PC-3 (cell line): Measurements from ENCODE around the gene SLC6A1. TPM values are rescaled to one million over a fixed set of nuclear protein-coding genes. Genes with fewer than 3 reads are reported as not detected.

Source experiments
- ATAC-seq: fragments of 200-7000 bp; cut with Tn5 transposase; 2 replicates; pipeline ENCODE4 v1.9.1; 2020; ENCODE audit warnings: mild to moderate bottlenecking, moderate library complexity
- BruUV-seq: library from RNA; stranded (reverse); fragments of 400-500 nt; replicated peaks from 2 replicates; lab custom pipeline; 2021; lab: Mats Ljungman, UMichigan
- CTCF ChIA-PET: fragments of 300-600 bp; sonication (Branson Sonifier 250); formaldehyde crosslinking; loops from one replicate; lab custom pipeline; 2022; ENCODE audit warnings: antibody characterized with exemption; lab: Charles Lee
- POLR2A ChIA-PET: fragments of 300-600 bp; sonication (Branson Sonifier 250); formaldehyde crosslinking; loops from one replicate; lab custom pipeline; 2022; ENCODE audit warnings: antibody characterized with exemption; ENCODE audit not compliant: unreplicated experiment; lab: Charles Lee
- DNase-seq: peaks from one replicate; pipeline ENCODE4 v3.0.0-alpha.2; 2015
- H2AFZ ChIP-seq: fragments of 300-600 bp; sonication (generic); 2 replicates; pipeline ENCODE4 v1.6.0; 2016; ENCODE audit warnings: antibody characterized with exemption, low read length
- H3F3A ChIP-seq: fragments of 300-600 bp; sonication (generic); one replicate; pipeline ENCODE4 v1.6.0; 2017; ENCODE audit warnings: antibody characterized with exemption, low read length, control low read depth, mild to moderate bottlenecking; ENCODE audit not compliant: unreplicated experiment
- H3K27ac ChIP-seq: fragments of 300-600 bp; sonication (generic); 2 replicates; pipeline ENCODE4 v1.5.1; 2016; ENCODE audit warnings: mild to moderate bottlenecking, low read length
- H3K27me3 ChIP-seq: fragments of 300-600 bp; sonication (generic); 2 replicates; pipeline ENCODE4 v1.6.1; 2016; ENCODE audit warnings: low read length, mixed read lengths
- H3K36me3 ChIP-seq: fragments of 300-600 bp; sonication (generic); 2 replicates; pipeline ENCODE4 v1.6.1; 2016; ENCODE audit warnings: low read depth, mixed run types, low read length, mixed read lengths
- H3K4me1 ChIP-seq: fragments of 300-600 bp; sonication (generic); 2 replicates; pipeline ENCODE4 v1.5.1; 2016; ENCODE audit warnings: low read length; ENCODE audit not compliant: insufficient read depth
- H3K4me2 ChIP-seq: fragments of 300-600 bp; sonication (generic); 2 replicates; pipeline ENCODE4 v1.6.0; 2016; ENCODE audit warnings: low read length
- H3K4me3 ChIP-seq: fragments of 300-600 bp; sonication (generic); 2 replicates; pipeline ENCODE4 v1.5.1; 2016; ENCODE audit warnings: mild to moderate bottlenecking, low read length, mixed read lengths
- H3K79me2 ChIP-seq: fragments of 300-600 bp; sonication (generic); 2 replicates; pipeline ENCODE4 v1.6.1; 2017; ENCODE audit warnings: low read length, mixed read lengths
- H3K9ac ChIP-seq: fragments of 300-600 bp; sonication (generic); 2 replicates; pipeline ENCODE4 v1.6.0; 2016; ENCODE audit warnings: mild to moderate bottlenecking, low read length
- H3K9me2 ChIP-seq: fragments of 300-600 bp; sonication (generic); replicated peaks from 2 replicates; pipeline ENCODE4 v1.6.1; 2016; ENCODE audit warnings: mixed run types, low read length, mixed read lengths
- H3K9me3 ChIP-seq: fragments of 300-600 bp; sonication (generic); 2 replicates; pipeline ENCODE4 v1.6.1; 2016; ENCODE audit warnings: low read length, mixed read lengths
- H4K20me1 ChIP-seq: fragments of 300-600 bp; sonication (generic); 2 replicates; pipeline ENCODE4 v1.6.1; 2016; ENCODE audit warnings: low read length, mixed read lengths
- EZH2 ChIP-seq: fragments of 300-600 bp; sonication (generic); IDR thresholded peaks from one replicate; pipeline ENCODE4 v1.6.1; 2017; ENCODE audit warnings: antibody characterized with exemption, mild to moderate bottlenecking, low read length; ENCODE audit not compliant: unreplicated experiment
- EZH2phosphoT487 ChIP-seq: fragments of 300-600 bp; sonication (generic); IDR thresholded peaks from 2 replicates; pipeline ENCODE4 v1.6.1; 2018; ENCODE audit warnings: mild to moderate bottlenecking, antibody characterized with exemption, low read length, borderline replicate concordance
- intact Hi-C: fragments of 100-400 bp; cut with micrococcal nuclease; formaldehyde crosslinking; loops from 2 replicates; pipeline ENCODE4 v1.9.0; 2023
- total RNA-seq: library from RNA; depleted of rRNA; stranded (reverse); fragments of >200 nt; gene quantifications from 2 replicates; pipeline ENCODE4 v1.2.3, GENCODE V29; 2014
- TF ChIP-seq, protein P1 (sequence below): fragments of 300-600 bp; sonication (generic); conservative IDR thresholded peaks from 2 replicates; pipeline ENCODE4 v1.5.1; 2017; ENCODE audit warnings: antibody characterized with exemption, low read depth, mild to moderate bottlenecking, low read length

SLC6A1 gene
- total RNA-seq, 1 experiment from 2014 or later = not detected

GRCh38 chr3:11001020-11001657 is 8.6 kb downstream of the SLC6A1 start:
- ChIA-PET POLR2A (no interaction called here), CTCF (interaction anchor here (0.5 kb wide), 1 partner anchor 28 kb away, joined by 4 read pairs; no protein-coding TSS in a partner anchor)
- Histone ChIP-seq H3K9me2 (no peaks in the 10 kb centered on the region), H3K4me3 (no peak overlapping the region), H4K20me1 (no peaks in the 10 kb centered on the region), H3K9ac (no peak overlapping the region), H3K79me2 (no peaks in the 10 kb centered on the region), H3K4me1 (no peaks in the 10 kb centered on the region), H3F3A (no peaks in the 10 kb centered on the region), H3K4me2 (no peak overlapping the region), H3K36me3 (no peaks in the 10 kb centered on the region), H2AFZ (no peak overlapping the region), H3K9me3 (no peaks in the 10 kb centered on the region), H3K27ac (no peak overlapping the region), H3K27me3 (peaks cover 63% of the 10 kb centered on the region)
- BruUV-seq = no TSS peak
- TF ChIP-seq EZH2phosphoT487 = no peak
- TF ChIP-seq, protein P1, sequence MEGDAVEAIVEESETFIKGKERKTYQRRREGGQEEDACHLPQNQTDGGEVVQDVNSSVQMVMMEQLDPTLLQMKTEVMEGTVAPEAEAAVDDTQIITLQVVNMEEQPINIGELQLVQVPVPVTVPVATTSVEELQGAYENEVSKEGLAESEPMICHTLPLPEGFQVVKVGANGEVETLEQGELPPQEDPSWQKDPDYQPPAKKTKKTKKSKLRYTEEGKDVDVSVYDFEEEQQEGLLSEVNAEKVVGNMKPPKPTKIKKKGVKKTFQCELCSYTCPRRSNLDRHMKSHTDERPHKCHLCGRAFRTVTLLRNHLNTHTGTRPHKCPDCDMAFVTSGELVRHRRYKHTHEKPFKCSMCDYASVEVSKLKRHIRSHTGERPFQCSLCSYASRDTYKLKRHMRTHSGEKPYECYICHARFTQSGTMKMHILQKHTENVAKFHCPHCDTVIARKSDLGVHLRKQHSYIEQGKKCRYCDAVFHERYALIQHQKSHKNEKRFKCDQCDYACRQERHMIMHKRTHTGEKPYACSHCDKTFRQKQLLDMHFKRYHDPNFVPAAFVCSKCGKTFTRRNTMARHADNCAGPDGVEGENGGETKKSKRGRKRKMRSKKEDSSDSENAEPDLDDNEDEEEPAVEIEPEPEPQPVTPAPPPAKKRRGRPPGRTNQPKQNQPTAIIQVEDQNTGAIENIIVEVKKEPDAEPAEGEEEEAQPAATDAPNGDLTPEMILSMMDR = no peak
- TF ChIP-seq EZH2 = no peak
- DNase-seq = no peak
- intact Hi-C loops = no loop called here
- ATAC-seq = no peak

DNA sequence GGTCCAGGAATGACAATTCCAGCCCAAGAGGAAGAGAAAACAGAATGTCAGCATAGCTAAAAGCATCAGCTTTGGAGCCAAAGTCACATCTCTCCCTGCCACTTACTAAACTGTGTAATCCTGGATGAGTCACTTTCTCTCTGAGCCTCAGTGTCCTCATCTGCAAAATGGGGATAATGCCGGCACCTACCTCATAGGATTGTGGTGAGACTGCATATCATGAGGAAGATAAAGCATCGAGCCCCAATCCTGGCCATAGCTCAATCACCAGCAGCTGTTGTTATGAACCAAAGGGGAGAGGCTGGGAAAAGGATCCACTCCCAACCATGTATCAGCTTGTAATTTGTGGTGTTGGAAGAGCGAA is 9.1 kb downstream of the SLC6A1 start:
- Histone ChIP-seq H3K27ac (no peak overlapping the region), H3K4me1 (no peaks in the 10 kb centered on the region), H3F3A (no peaks in the 10 kb centered on the region), H3K9me3 (no peaks in the 10 kb centered on the region), H3K4me3 (no peak overlapping the region), H3K9ac (no peak overlapping the region), H3K79me2 (no peaks in the 10 kb centered on the region), H3K36me3 (no peaks in the 10 kb centered on the region), H4K20me1 (no peaks in the 10 kb centered on the region), H3K9me2 (no peaks in the 10 kb centered on the region), H3K27me3 (peaks cover 63% of the 10 kb centered on the region), H2AFZ (no peak overlapping the region), H3K4me2 (no peak overlapping the region)
- ChIA-PET CTCF (interaction anchor here (0.5 to 0.6 kb wide), 2 partner anchors 28 to 53 kb away, joined by 3 to 4 read pairs; no protein-coding TSS in a partner anchor), POLR2A (interaction anchor here (0.6 kb wide), 1 partner anchor 224 kb away, joined by 3 read pairs; no protein-coding TSS in a partner anchor)
- TF ChIP-seq EZH2phosphoT487 = no peak
- no peak for TF ChIP-seq EZH2
- TF ChIP-seq, protein P1 = no peak
- DNase-seq (no peak), ATAC-seq (no peak)
- BruUV-seq = no TSS peak
- intact Hi-C loops = no loop called here

GRCh38 chr3:11002371-11002807 is 9.8 kb downstream of the SLC6A1 start:
- no peak overlapping the region for H2AFZ ChIP-seq
- ChIA-PET POLR2A (interaction anchor here (0.6 kb wide), 1 partner anchor 223 kb away, joined by 3 read pairs; no protein-coding TSS in a partner anchor), CTCF (interaction anchor here (0.6 kb wide), 1 partner anchor 52 kb away, joined by 3 read pairs; no protein-coding TSS in a partner anchor)
- H3K4me3 ChIP-seq = no peak overlapping the region
- intact Hi-C loops = no loop called here
- no peaks in the 10 kb centered on the region for H3K4me1 ChIP-seq
- H3K9me3 ChIP-seq = no peaks in the 10 kb centered on the region
- no peaks in the 10 kb centered on the region for H3K36me3 ChIP-seq
- H3K9me2 ChIP-seq = no peaks in the 10 kb centered on the region
- no peak for ATAC-seq
- H4K20me1 ChIP-seq = no peaks in the 10 kb centered on the region
- DNase-seq = no peak
- TF ChIP-seq, protein P1 = no peak
- TF ChIP-seq EZH2phosphoT487 (no peak), EZH2 (no peak)
- peaks cover 63% of the 10 kb centered on the region for H3K27me3 ChIP-seq
- no peaks in the 10 kb centered on the region for H3F3A ChIP-seq
- no peaks in the 10 kb centered on the region for H3K79me2 ChIP-seq
- no peak overlapping the region for H3K9ac ChIP-seq
- BruUV-seq = no TSS peak
- no peak overlapping the region for H3K4me2 ChIP-seq
- no peak overlapping the region for H3K27ac ChIP-seq
